Endothelial cell (in vitro differentiated cells): ENCODE results near the gene RRAS2. TPM values are rescaled to one million over a fixed set of nuclear protein-coding genes. Genes with fewer than 3 reads are reported as not detected.

Experiments
- DNase-seq: peaks from one replicate; pipeline ENCODE4 v3.0.0; 2021; ENCODE audit warnings: low spot score
- H3K27ac Mint-ChIP-seq: one replicate; pipeline ENCODE4 v1.8.0; 2021; ENCODE audit warnings: mixed read lengths, inconsistent platforms; ENCODE audit not compliant: unreplicated experiment
- H3K27me3 Mint-ChIP-seq: one replicate; pipeline ENCODE4 v1.8.0; 2021; ENCODE audit warnings: mild to moderate bottlenecking, moderate library complexity, mixed read lengths, inconsistent platforms; ENCODE audit not compliant: unreplicated experiment
- H3K36me3 Mint-ChIP-seq: one replicate; pipeline ENCODE4 v1.8.0; 2021; ENCODE audit warnings: mild to moderate bottlenecking, low read depth, mixed read lengths, inconsistent platforms; ENCODE audit not compliant: unreplicated experiment
- H3K4me1 Mint-ChIP-seq: one replicate; pipeline ENCODE4 v1.8.0; 2021; ENCODE audit warnings: mild to moderate bottlenecking, mixed read lengths, inconsistent platforms; ENCODE audit not compliant: unreplicated experiment
- H3K4me3 Mint-ChIP-seq: one replicate; pipeline ENCODE4 v1.8.0; 2021; ENCODE audit warnings: mild to moderate bottlenecking, mixed read lengths, inconsistent platforms; ENCODE audit not compliant: unreplicated experiment
- H3K9me3 Mint-ChIP-seq: one replicate; pipeline ENCODE4 v1.8.0; 2021; ENCODE audit warnings: mixed read lengths, inconsistent platforms; ENCODE audit not compliant: unreplicated experiment
- total RNA-seq: library from RNA; stranded (reverse); fragmentation: NEBNext Ultra II Directional; extraction: Animal tissue kit (Norgen Biotek cat#: 25700); gene quantifications from one replicate; pipeline ENCODE4 v1.2.1, GENCODE V29; 2021; ENCODE audit not compliant: unreplicated experiment
- TF ChIP-seq, protein P1 (sequence below): fragments of 200-600 bp; sonication (generic); IDR thresholded peaks from one replicate; pipeline ENCODE4 v1.5.0; 2021; ENCODE audit warnings: antibody characterized with exemption; ENCODE audit not compliant: unreplicated experiment

The RRAS2 gene
- total RNA-seq, 1 donor from 2014 or later, result 59.6 TPM

DNA sequence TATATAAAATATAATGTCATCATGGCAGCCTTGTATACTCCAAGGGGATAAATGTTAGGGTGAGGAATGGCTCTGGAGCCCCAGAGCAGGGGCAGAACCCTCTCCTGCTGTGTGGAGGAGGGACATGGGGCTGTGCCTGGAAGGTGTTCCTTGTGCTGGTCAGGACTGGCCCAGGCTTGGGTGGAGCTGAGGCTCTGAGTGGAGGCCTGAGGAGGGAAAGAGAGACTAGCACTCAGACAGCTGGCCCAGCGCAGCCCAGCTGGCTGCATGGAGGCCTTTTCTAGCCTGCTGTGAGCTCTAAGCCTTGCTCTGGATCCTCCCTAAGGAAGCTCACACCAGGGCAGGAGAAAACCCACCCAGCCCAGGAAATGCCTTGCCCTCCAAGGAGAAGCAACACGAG is 113.5 kb downstream of the RRAS2 start:
- Mint-ChIP-seq H3K36me3 (peaks cover 14% of the 10 kb centered on the region), H3K9me3 (no peaks in the 10 kb centered on the region), H3K27me3 (no peaks in the 10 kb centered on the region), H3K27ac (no peak overlapping the region), H3K4me3 (no peak overlapping the region), H3K4me1 (peaks cover 34% of the 10 kb centered on the region)
- TF ChIP-seq, protein P1, sequence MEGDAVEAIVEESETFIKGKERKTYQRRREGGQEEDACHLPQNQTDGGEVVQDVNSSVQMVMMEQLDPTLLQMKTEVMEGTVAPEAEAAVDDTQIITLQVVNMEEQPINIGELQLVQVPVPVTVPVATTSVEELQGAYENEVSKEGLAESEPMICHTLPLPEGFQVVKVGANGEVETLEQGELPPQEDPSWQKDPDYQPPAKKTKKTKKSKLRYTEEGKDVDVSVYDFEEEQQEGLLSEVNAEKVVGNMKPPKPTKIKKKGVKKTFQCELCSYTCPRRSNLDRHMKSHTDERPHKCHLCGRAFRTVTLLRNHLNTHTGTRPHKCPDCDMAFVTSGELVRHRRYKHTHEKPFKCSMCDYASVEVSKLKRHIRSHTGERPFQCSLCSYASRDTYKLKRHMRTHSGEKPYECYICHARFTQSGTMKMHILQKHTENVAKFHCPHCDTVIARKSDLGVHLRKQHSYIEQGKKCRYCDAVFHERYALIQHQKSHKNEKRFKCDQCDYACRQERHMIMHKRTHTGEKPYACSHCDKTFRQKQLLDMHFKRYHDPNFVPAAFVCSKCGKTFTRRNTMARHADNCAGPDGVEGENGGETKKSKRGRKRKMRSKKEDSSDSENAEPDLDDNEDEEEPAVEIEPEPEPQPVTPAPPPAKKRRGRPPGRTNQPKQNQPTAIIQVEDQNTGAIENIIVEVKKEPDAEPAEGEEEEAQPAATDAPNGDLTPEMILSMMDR, result no peak
- no peak for DNase-seq

DNA sequence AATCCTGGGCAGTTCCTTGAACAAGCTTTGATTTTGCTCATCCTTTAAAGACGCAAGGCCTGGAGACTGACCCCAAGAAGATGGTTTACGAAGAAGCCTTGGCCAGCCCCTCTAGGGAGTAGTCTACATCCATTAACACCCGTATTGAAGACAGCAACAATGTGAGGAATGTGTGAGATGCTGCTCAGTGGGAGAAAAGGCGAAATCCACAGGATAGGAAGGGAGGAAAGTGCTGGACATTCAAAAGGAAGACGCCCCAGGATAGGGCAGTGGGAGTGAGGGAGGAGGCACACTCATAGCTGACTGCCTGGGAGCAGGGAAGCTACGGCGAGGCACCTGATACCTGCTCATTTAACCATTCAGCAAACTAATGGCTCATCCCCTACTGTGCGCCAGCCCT is 114.1 kb downstream of the RRAS2 start:
- DNase-seq, result no peak
- no peaks in the 10 kb centered on the region for H3K9me3 Mint-ChIP-seq
- H3K4me3 Mint-ChIP-seq, result peak overlapping the region; percentile 33
- H3K27me3 Mint-ChIP-seq, result no peaks in the 10 kb centered on the region
- H3K4me1 Mint-ChIP-seq, result peaks cover 34% of the 10 kb centered on the region
- peaks cover 14% of the 10 kb centered on the region for H3K36me3 Mint-ChIP-seq
- TF ChIP-seq, protein P1, result no peak
- H3K27ac Mint-ChIP-seq, result no peak overlapping the region

DNA sequence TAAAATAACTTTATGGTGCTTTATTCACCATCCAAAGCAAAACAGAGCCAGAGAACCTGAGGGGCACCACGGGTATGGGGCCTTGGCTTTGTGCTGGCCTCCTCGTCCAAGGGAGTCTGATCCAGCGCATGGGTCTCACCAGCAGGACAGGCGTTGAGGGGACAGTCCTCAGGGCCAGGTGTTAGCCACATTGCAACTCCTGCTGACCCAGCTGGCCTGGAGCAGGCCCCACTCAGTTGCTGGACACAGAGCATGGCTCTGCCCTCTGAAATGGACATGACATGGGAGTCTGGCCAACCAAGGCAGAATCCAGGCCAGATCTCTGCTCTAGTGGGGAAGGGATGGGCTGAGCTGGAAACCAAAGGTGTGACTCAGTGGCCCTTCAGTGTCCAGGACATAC is 116.2 kb downstream of the RRAS2 start:
- no peak for DNase-seq
- H3K27me3 Mint-ChIP-seq, result no peaks in the 10 kb centered on the region
- no peak overlapping the region for H3K27ac Mint-ChIP-seq
- H3K4me3 Mint-ChIP-seq, result no peak overlapping the region
- no peaks in the 10 kb centered on the region for H3K9me3 Mint-ChIP-seq
- peaks cover 18% of the 10 kb centered on the region for H3K4me1 Mint-ChIP-seq
- peaks cover 14% of the 10 kb centered on the region for H3K36me3 Mint-ChIP-seq
- TF ChIP-seq, protein P1, result no peak

DNA sequence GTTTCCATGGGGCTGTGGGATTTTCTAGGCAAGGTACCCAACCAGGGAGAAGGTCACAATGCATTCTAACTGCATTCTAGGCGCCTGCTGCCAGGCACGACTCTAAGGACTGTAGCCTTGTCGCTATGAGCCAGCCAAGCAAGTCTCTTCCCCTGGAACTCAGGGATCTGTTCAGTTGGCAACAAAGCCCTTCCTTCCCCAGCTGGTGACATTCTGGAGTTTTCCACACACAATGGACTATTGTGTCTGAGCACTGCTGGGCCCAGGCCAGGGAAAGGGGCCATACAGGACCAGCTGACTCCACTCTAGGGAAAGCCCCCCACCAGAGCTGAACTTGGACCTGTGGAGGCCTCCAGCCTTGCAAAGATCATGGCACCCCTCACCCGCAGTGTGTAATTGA is 116.8 kb downstream of the RRAS2 start:
- H3K27me3 Mint-ChIP-seq, result no peaks in the 10 kb centered on the region
- H3K4me1 Mint-ChIP-seq, result peaks cover 13% of the 10 kb centered on the region
- TF ChIP-seq, protein P1, result no peak
- no peaks in the 10 kb centered on the region for H3K9me3 Mint-ChIP-seq
- no peak overlapping the region for H3K4me3 Mint-ChIP-seq
- H3K36me3 Mint-ChIP-seq, result peaks cover 14% of the 10 kb centered on the region
- no peak for DNase-seq
- no peak overlapping the region for H3K27ac Mint-ChIP-seq

DNA sequence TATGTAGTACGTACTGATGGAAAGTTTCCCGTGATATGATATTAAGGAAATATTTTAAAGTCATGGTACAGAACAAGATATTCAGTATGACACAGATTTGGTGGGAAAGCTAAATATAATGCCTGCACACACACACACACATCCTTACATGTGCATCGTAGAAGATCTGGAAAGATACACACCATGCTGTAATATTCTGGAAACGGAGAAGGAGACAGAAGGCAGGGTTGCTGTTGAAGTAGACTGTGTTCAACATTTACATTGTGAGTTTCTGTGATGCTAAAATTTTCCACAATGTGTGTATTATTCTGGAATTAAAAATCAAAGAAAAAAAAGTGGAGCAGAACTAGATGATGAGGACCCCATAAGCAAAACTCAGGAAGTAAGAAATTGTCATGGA is 118.0 kb downstream of the RRAS2 start:
- TF ChIP-seq, protein P1, result no peak
- Mint-ChIP-seq H3K27me3 (peaks cover 5% of the 10 kb centered on the region), H3K27ac (no peak overlapping the region), H3K36me3 (peaks cover 14% of the 10 kb centered on the region), H3K9me3 (no peaks in the 10 kb centered on the region), H3K4me3 (no peak overlapping the region), H3K4me1 (peaks cover 13% of the 10 kb centered on the region)
- DNase-seq, result no peak
